IMR-90 (cell line): ENCODE measurements around the gene PRMT7. TPM values are rescaled to one million over a fixed set of nuclear protein-coding genes. Genes with fewer than 3 reads are reported as not detected.

ENCODE experiments used
- ATAC-seq: fragments of 200-7000 bp; cut with Tn5 transposase; 2 replicates; pipeline ENCODE4 v1.9.1; 2020; ENCODE audit warnings: low read depth, mild to moderate bottlenecking, moderate library complexity
- BruUV-seq: library from RNA; stranded (reverse); fragments of 400-500 nt; replicated peaks from 2 replicates; lab custom pipeline; 2021; lab: Mats Ljungman, UMichigan
- CTCF ChIA-PET: fragments of 300-600 bp; formaldehyde crosslinking; extraction: SDS; loops from one replicate; lab custom pipeline; 2021; ENCODE audit warnings: antibody characterized with exemption; lab: Yijun Ruan, JAX
- POLR2A ChIA-PET: fragments of 300-600 bp; sonication (Branson Sonifier 250); formaldehyde crosslinking; loops from one replicate; lab custom pipeline; 2022; ENCODE audit warnings: antibody characterized with exemption; ENCODE audit not compliant: unreplicated experiment; lab: Charles Lee
- DNase-seq: peaks from one replicate; pipeline ENCODE4 v3.0.0; 2013
- H2AFZ ChIP-seq: replicated peaks from 2 replicates; pipeline ENCODE3; 2013; ENCODE audit warnings: low read length, mild to moderate bottlenecking; ENCODE audit not compliant: poor library complexity
- H2AK5ac ChIP-seq: 2 replicates; pipeline ENCODE4 v1.6.1; 2013; ENCODE audit warnings: low read depth, low read length, inconsistent platforms
- H2AK9ac ChIP-seq: replicated peaks from 2 replicates; pipeline ENCODE3; 2013; ENCODE audit warnings: mild to moderate bottlenecking, low read depth, low read length, moderate library complexity; ENCODE audit not compliant: poor library complexity
- H2BK120ac ChIP-seq: 2 replicates; pipeline ENCODE4 v1.6.1; 2013; ENCODE audit warnings: low read depth, low read length, inconsistent platforms
- H2BK15ac ChIP-seq: 3 replicates; pipeline ENCODE4 v1.6.1; 2013; ENCODE audit warnings: low read depth, low read length, inconsistent platforms
- H2BK20ac ChIP-seq: 2 replicates; pipeline ENCODE4 v1.6.1; 2013; ENCODE audit warnings: low read depth, mild to moderate bottlenecking, inconsistent platforms, low read length, moderate library complexity
- H2BK5ac ChIP-seq: 2 replicates; pipeline ENCODE4 v1.6.1; 2013; ENCODE audit warnings: mild to moderate bottlenecking, low read depth, low read length, inconsistent platforms; ENCODE audit not compliant: poor library complexity, severe bottlenecking
- H3K14ac ChIP-seq: replicated peaks from 2 replicates; pipeline ENCODE4 v1.6.1; 2013; ENCODE audit warnings: low read depth, low read length, inconsistent platforms
- H3K18ac ChIP-seq: 2 replicates; pipeline ENCODE4 v1.6.1; 2013; ENCODE audit warnings: low read depth, low read length, control low read depth
- H3K23ac ChIP-seq: 2 replicates; pipeline ENCODE4 v1.6.1; 2013; ENCODE audit warnings: low read depth, low read length, inconsistent platforms
- H3K27ac ChIP-seq: 2 replicates; pipeline ENCODE4 v1.5.1; 2013; ENCODE audit warnings: mild to moderate bottlenecking, control low read depth, low read length; ENCODE audit not compliant: insufficient read depth
- H3K27me3 ChIP-seq: 2 replicates; pipeline ENCODE4 v1.6.1; 2013; ENCODE audit warnings: low read length; ENCODE audit not compliant: control insufficient read depth, insufficient read depth
- H3K36me3 ChIP-seq: 2 replicates; pipeline ENCODE4 v1.6.1; 2013; ENCODE audit warnings: low read length, mixed read lengths; ENCODE audit not compliant: control insufficient read depth, insufficient read depth
- H3K4ac ChIP-seq: 2 replicates; pipeline ENCODE4 v1.6.1; 2013; ENCODE audit warnings: low read depth, low read length, inconsistent platforms
- H3K4me1 ChIP-seq: 2 replicates; pipeline ENCODE4 v1.6.1; 2013; ENCODE audit warnings: low read length, mixed read lengths; ENCODE audit not compliant: control insufficient read depth, insufficient read depth
- H3K4me2 ChIP-seq: 2 replicates; pipeline ENCODE4 v1.6.1; 2013; ENCODE audit warnings: low read depth, mild to moderate bottlenecking, control low read depth, low read length, moderate library complexity
- H3K4me3 ChIP-seq: 2 replicates; pipeline ENCODE4 v1.5.1; 2013; ENCODE audit warnings: low read depth, mild to moderate bottlenecking, control low read depth, low read length, moderate library complexity; ENCODE audit not compliant: insufficient read depth
- H3K56ac ChIP-seq: 2 replicates; pipeline ENCODE4 v1.6.1; 2013; ENCODE audit warnings: low read length, inconsistent platforms; ENCODE audit not compliant: insufficient read depth; ENCODE audit errors: extremely low read depth
- H3K79me1 ChIP-seq, 2 experiments: 2 replicates each; pipeline ENCODE4 v1.6.1; 2013; ENCODE audit warnings: low read length in 2 of 2, inconsistent platforms in 1 of 2, low read depth in 1 of 2
- H3K9ac ChIP-seq: 2 replicates; pipeline ENCODE4 v1.6.1; 2013; ENCODE audit warnings: low read depth, low read length, control low read depth
- H3K9me1 ChIP-seq: 2 replicates; pipeline ENCODE4 v1.6.1; 2013; ENCODE audit warnings: low read length, inconsistent platforms; ENCODE audit not compliant: insufficient read depth
- H3K9me3 ChIP-seq: 2 replicates; pipeline ENCODE4 v1.6.1; 2013; ENCODE audit warnings: low read length; ENCODE audit not compliant: control insufficient read depth, insufficient read depth
- H4K20me1 ChIP-seq: 2 replicates; pipeline ENCODE4 v1.6.1; 2013; ENCODE audit warnings: low read length, inconsistent platforms; ENCODE audit not compliant: insufficient read depth
- H4K5ac ChIP-seq: 2 replicates; pipeline ENCODE4 v1.6.1; 2013; ENCODE audit warnings: mild to moderate bottlenecking, low read depth, low read length, control low read depth
- H4K8ac ChIP-seq, 2 experiments: 2 replicates each; pipeline ENCODE4 v1.6.1; 2013; ENCODE audit warnings: low read depth in 2 of 2, low read length in 2 of 2, control low read depth in 1 of 2, inconsistent platforms in 1 of 2
- H4K91ac ChIP-seq: 2 replicates; pipeline ENCODE4 v1.6.1; 2013; ENCODE audit warnings: low read depth, low read length, inconsistent platforms; ENCODE audit not compliant: insufficient read depth
- BHLHE40 ChIP-seq: fragments of 150-350 bp; IDR thresholded peaks from 2 replicates; pipeline ENCODE4 v1.6.1; 2016; ENCODE audit warnings: mild to moderate bottlenecking, low read depth, low read length
- CEBPB ChIP-seq: IDR thresholded peaks from 2 replicates; pipeline ENCODE4 v1.6.1; 2012; ENCODE audit warnings: low read depth, low read length, improper control_type of control experiment
- CHD1 ChIP-seq: IDR thresholded peaks from 2 replicates; pipeline ENCODE4 v1.6.1; 2012; ENCODE audit warnings: low read depth, low read length, improper control_type of control experiment
- CTCF ChIP-seq: conservative IDR thresholded peaks from 2 replicates; pipeline ENCODE4 v1.5.1; 2012; ENCODE audit warnings: mild to moderate bottlenecking, low read depth, low read length, improper control_type of control experiment
- ELK1 ChIP-seq: fragments of 150-350 bp; IDR thresholded peaks from 2 replicates; pipeline ENCODE4 v1.6.1; 2016; ENCODE audit warnings: low read depth, mild to moderate bottlenecking, low read length, moderate library complexity, borderline replicate concordance
- FOS ChIP-seq: fragments of 150-350 bp; IDR thresholded peaks from 2 replicates; pipeline ENCODE4 v1.6.1; 2016; ENCODE audit warnings: low read depth, low read length
- MAFK ChIP-seq: IDR thresholded peaks from 2 replicates; pipeline ENCODE4 v1.6.1; 2012; ENCODE audit warnings: low read depth, low read length, improper control_type of control experiment
- MAZ ChIP-seq: IDR thresholded peaks from 2 replicates; pipeline ENCODE4 v1.6.1; 2012; ENCODE audit warnings: low read depth, mild to moderate bottlenecking, low read length, improper control_type of control experiment, moderate library complexity, borderline replicate concordance
- MXI1 ChIP-seq: IDR thresholded peaks from 2 replicates; pipeline ENCODE4 v1.6.1; 2012; ENCODE audit warnings: low read depth, mild to moderate bottlenecking, low read length, moderate library complexity, borderline replicate concordance
- NFE2L2 ChIP-seq: fragments of 150-350 bp; IDR thresholded peaks from 2 replicates; pipeline ENCODE4 v1.6.1; 2016; ENCODE audit warnings: low read depth, mild to moderate bottlenecking, low read length
- POLR2A ChIP-seq: IDR thresholded peaks from 2 replicates; pipeline ENCODE4 v1.6.1; 2012; ENCODE audit warnings: mild to moderate bottlenecking, low read depth, low read length
- RAD21 ChIP-seq: IDR thresholded peaks from 2 replicates; pipeline ENCODE4 v1.6.1; 2012; ENCODE audit warnings: low read length, improper control_type of control experiment
- RCOR1 ChIP-seq: IDR thresholded peaks from 2 replicates; pipeline ENCODE4 v1.6.1; 2012; ENCODE audit warnings: mild to moderate bottlenecking, low read length, improper control_type of control experiment; ENCODE audit not compliant: insufficient replicate concordance
- RFX5 ChIP-seq: IDR thresholded peaks from 2 replicates; pipeline ENCODE4 v1.8.0; 2012; ENCODE audit warnings: low read depth, mild to moderate bottlenecking, low read length, moderate library complexity
- SMC3 ChIP-seq: fragments of 150-350 bp; IDR thresholded peaks from 2 replicates; pipeline ENCODE4 v1.6.1; 2016; ENCODE audit warnings: low read depth, mild to moderate bottlenecking, antibody characterized with exemption, low read length, moderate library complexity
- USF2 ChIP-seq: fragments of 150-350 bp; IDR thresholded peaks from 2 replicates; pipeline ENCODE4 v1.6.1; 2017; ENCODE audit warnings: mild to moderate bottlenecking, antibody characterized with exemption, low read length, low read depth
- WGBS, 2 experiments: methylation state at CpG; one replicate each; pipeline versions ENCODE4 v1.1.5 to v1.1.7; 2013; ENCODE audit warnings: missing lambda C conversion rate in 2 of 2; ENCODE audit not compliant: insufficient read length in 1 of 2; ENCODE audit errors: extremely low coverage in 2 of 2; 5-methylcytosine and 5-hydroxymethylcytosine counted together
- dilution Hi-C: fragments of 300-500 bp; cut with HindIII; formaldehyde crosslinking; loops from one replicate; pipeline ENCODE4 v1.14.3; 2018; ENCODE audit warnings: low sequenced_read_pairs; ENCODE audit not compliant: unreplicated experiment
- in situ Hi-C: fragments of 300-500 bp; cut with MboI; formaldehyde crosslinking; loops from 3 replicates; pipeline ENCODE4 v1.14.3; 2019; ENCODE audit warnings: low sequenced_read_pairs, inconsistent platforms, mixed read lengths
- intact Hi-C: fragments of 100-400 bp; cut with micrococcal nuclease; formaldehyde crosslinking; loops from 2 replicates; pipeline ENCODE4 v1.10.0; 2022
- polyA plus RNA-seq, 3 experiments: library from polyadenylated mRNA; depleted of rRNA; stranded (reverse); fragments of >200 nt; gene quantifications; 2 replicates each; pipeline ENCODE4 v1.2.3, GENCODE V29; 2012; ENCODE audit warnings: low replicate concordance in 1 of 3
- total RNA-seq: library from RNA; depleted of rRNA; stranded (reverse); fragments of >200 nt; gene quantifications from 2 replicates; pipeline ENCODE4 v1.2.3, GENCODE V29; 2012

Gene PRMT7
- total and polyA plus RNA-seq, 2 of the 4 experiments (the other 2 are of a cell fraction), result 63.1 to 68.6 TPM

GRCh38 chr16:68397710-68398201 lies 86.9 kb downstream of the PRMT7 start:
- Histone ChIP-seq H3K9ac (no peak overlapping the region), H2BK20ac (no peak overlapping the region), H4K91ac (no peak overlapping the region), H3K4me3 (no peak overlapping the region), H3K9me1 (peaks cover 11% of the 10 kb centered on the region), H3K9me3 (no peaks in the 10 kb centered on the region), H4K8ac (no peak overlapping the region), H2AFZ (no peak overlapping the region), H3K4me2 (no peak overlapping the region), H3K23ac (no peak overlapping the region), H4K5ac (no peak overlapping the region), H2BK120ac (no peak overlapping the region), H4K20me1 (peaks cover 4% of the 10 kb centered on the region; the same call in 1 of the 2 replicates), H3K36me3 (no peaks in the 10 kb centered on the region), H3K27ac (no peak overlapping the region), H3K18ac (no peak overlapping the region), H3K4ac (no peak overlapping the region), H3K27me3 (peaks cover 17% of the 10 kb centered on the region), H3K14ac (no peak overlapping the region), H3K79me1 (no peaks in the 10 kb centered on the region), H2BK15ac (no peak overlapping the region), H2AK5ac (no peak overlapping the region), H3K56ac (no peak overlapping the region), H3K4me1 (peaks cover 6% of the 10 kb centered on the region; the same call in 1 of the 2 replicates), H2AK9ac (no peak overlapping the region), H2BK5ac (no peak overlapping the region)
- intact Hi-C loops, result no loop called here
- ATAC-seq (no peak), DNase-seq (no peak)
- in situ Hi-C loops, result loop anchor here (5.0 kb wide), 1 partner anchor 115 kb away; no protein-coding TSS in a partner anchor
- CTCF ChIA-PET, result interaction anchor here (1.0 to 1.1 kb wide), 2 partner anchors 9 to 100 kb away, joined by 3 read pairs; no protein-coding TSS in a partner anchor
- no TSS peak for BruUV-seq
- dilution Hi-C loops, result no loop called here
- POLR2A ChIA-PET, result no interaction called here
- no peak for TF ChIP-seq CTCF
- TF ChIP-seq RAD21, result no peak
- no peak for TF ChIP-seq MAFK
- no peak for TF ChIP-seq SMC3
- no peak for TF ChIP-seq MXI1
- no peak for TF ChIP-seq FOS
- no peak for TF ChIP-seq RCOR1
- no peak for TF ChIP-seq MAZ
- no peak for TF ChIP-seq NFE2L2
- no peak for TF ChIP-seq USF2
- no peak for TF ChIP-seq ELK1
- TF ChIP-seq BHLHE40, result no peak
- TF ChIP-seq POLR2A, result no peak
- TF ChIP-seq RFX5, result no peak
- TF ChIP-seq CHD1, result no peak
- no peak for TF ChIP-seq CEBPB
- WGBS, 2 experiments, result 80% methylated on average over 1 of the region's 6 CpGs; no CpG with 5 or more reads in 1 of the 2 experiments
